HEK293 (cell line): ENCODE measurements around the gene FAM216A.
A peak's percentile ranks its signal among the peaks of the same experiment; 100 is the strongest.

Source experiments
- FEZF1 ChIP-seq: fragments of 450-650 bp; formaldehyde crosslinking; IDR thresholded peaks from 2 replicates; pipeline ENCODE4 v1.5.1; 2016; ENCODE audit warnings: missing biosample characterization, missing genetic modification characterization
- GLI4 ChIP-seq: fragments of 450-650 bp; formaldehyde crosslinking; IDR thresholded peaks from 2 replicates; pipeline ENCODE4 v1.5.1; 2016; ENCODE audit warnings: missing biosample characterization, missing genetic modification characterization
- KLF17 ChIP-seq: fragments of 450-650 bp; formaldehyde crosslinking; IDR thresholded peaks from 2 replicates; pipeline ENCODE4 v1.5.1; 2016; ENCODE audit warnings: missing biosample characterization, missing genetic modification characterization
- KLF7 ChIP-seq: fragments of 450-650 bp; formaldehyde crosslinking; IDR thresholded peaks from 2 replicates; pipeline ENCODE4 v1.5.1; 2016; ENCODE audit warnings: missing biosample characterization, missing genetic modification characterization, borderline replicate concordance
- PATZ1 ChIP-seq: fragments of 450-650 bp; formaldehyde crosslinking; IDR thresholded peaks from 2 replicates; pipeline ENCODE4 v1.5.1; 2016; ENCODE audit warnings: missing biosample characterization, missing genetic modification characterization
- REST ChIP-seq: fragments of 450-650 bp; formaldehyde crosslinking; IDR thresholded peaks from 2 replicates; pipeline ENCODE4 v1.5.1; 2016; ENCODE audit warnings: missing biosample characterization, missing genetic modification characterization
- SP2 ChIP-seq: fragments of 450-650 bp; formaldehyde crosslinking; IDR thresholded peaks from 2 replicates; pipeline ENCODE4 v1.5.1; 2016; ENCODE audit warnings: missing biosample characterization, missing genetic modification characterization
- SP3 ChIP-seq: fragments of 450-650 bp; formaldehyde crosslinking; IDR thresholded peaks from 2 replicates; pipeline ENCODE4 v1.5.1; 2016; ENCODE audit warnings: missing biosample characterization, missing genetic modification characterization
- TRIM28 ChIP-seq: IDR thresholded peaks from 2 replicates; pipeline ENCODE4 v1.6.1; 2011; ENCODE audit warnings: low read length, control low read depth, borderline replicate concordance
- ZBTB44 ChIP-seq: fragments of 450-650 bp; IDR thresholded peaks from 2 replicates; pipeline ENCODE4 v1.5.1; 2018; ENCODE audit warnings: missing biosample characterization, mild to moderate bottlenecking, missing genetic modification characterization
- ZNF211 ChIP-seq: fragments of 450-650 bp; formaldehyde crosslinking; IDR thresholded peaks from 2 replicates; pipeline ENCODE4 v1.5.1; 2016; ENCODE audit warnings: low read depth, missing biosample characterization, missing genetic modification characterization
- ZNF223 ChIP-seq: fragments of 450-650 bp; formaldehyde crosslinking; IDR thresholded peaks from 2 replicates; pipeline ENCODE4 v1.5.1; 2016; ENCODE audit warnings: missing biosample characterization, missing genetic modification characterization
- ZNF239 ChIP-seq: fragments of 450-650 bp; formaldehyde crosslinking; IDR thresholded peaks from 2 replicates; pipeline ENCODE4 v1.5.1; 2016; ENCODE audit warnings: missing biosample characterization, missing genetic modification characterization
- ZNF266 ChIP-seq: fragments of 450-650 bp; formaldehyde crosslinking; IDR thresholded peaks from 2 replicates; pipeline ENCODE4 v1.5.1; 2016; ENCODE audit warnings: missing biosample characterization, missing genetic modification characterization, low read depth
- ZNF302 ChIP-seq: fragments of 450-650 bp; formaldehyde crosslinking; IDR thresholded peaks from 2 replicates; pipeline ENCODE4 v1.5.1; 2016; ENCODE audit warnings: missing biosample characterization, missing genetic modification characterization, low read depth
- ZNF341 ChIP-seq: fragments of 450-650 bp; formaldehyde crosslinking; IDR thresholded peaks from 2 replicates; pipeline ENCODE4; 2016; ENCODE audit warnings: low read depth, missing biosample characterization, missing genetic modification characterization
- ZNF366 ChIP-seq: fragments of 450-650 bp; formaldehyde crosslinking; conservative IDR thresholded peaks from 2 replicates; pipeline ENCODE4 v1.5.1; 2016; ENCODE audit warnings: missing biosample characterization, missing genetic modification characterization
- ZNF404 ChIP-seq: fragments of 450-650 bp; formaldehyde crosslinking; IDR thresholded peaks from 2 replicates; pipeline ENCODE4 v1.5.1; 2017; ENCODE audit warnings: missing biosample characterization, missing genetic modification characterization
- ZNF416 ChIP-seq: fragments of 450-650 bp; formaldehyde crosslinking; IDR thresholded peaks from 2 replicates; pipeline ENCODE4 v1.5.1; 2016; ENCODE audit warnings: missing biosample characterization, missing genetic modification characterization
- ZNF48 ChIP-seq: fragments of 450-650 bp; formaldehyde crosslinking; IDR thresholded peaks from 2 replicates; pipeline ENCODE4 v1.5.1; 2016; ENCODE audit warnings: missing biosample characterization, missing genetic modification characterization
- ZNF529 ChIP-seq: fragments of 450-650 bp; formaldehyde crosslinking; IDR thresholded peaks from 2 replicates; pipeline ENCODE4 v1.5.1; 2017; ENCODE audit warnings: missing genetic modification characterization, missing biosample characterization; ENCODE audit not compliant: insufficient replicate concordance
- ZNF580 ChIP-seq: fragments of 450-650 bp; formaldehyde crosslinking; IDR thresholded peaks from 2 replicates; pipeline ENCODE4 v1.5.1; 2016; ENCODE audit warnings: missing biosample characterization, missing genetic modification characterization
- ZNF624 ChIP-seq: fragments of 450-650 bp; formaldehyde crosslinking; IDR thresholded peaks from 2 replicates; pipeline ENCODE4 v1.5.1; 2017; ENCODE audit warnings: missing biosample characterization, missing genetic modification characterization
- ZNF660 ChIP-seq: fragments of 450-650 bp; IDR thresholded peaks from 2 replicates; pipeline ENCODE4 v1.5.1; 2018; ENCODE audit warnings: missing biosample characterization, mild to moderate bottlenecking, missing genetic modification characterization
- ZNF664 ChIP-seq: fragments of 450-650 bp; formaldehyde crosslinking; IDR thresholded peaks from 2 replicates; pipeline ENCODE4 v1.5.1; 2016; ENCODE audit warnings: missing biosample characterization, missing genetic modification characterization
- ZNF692 ChIP-seq: fragments of 450-650 bp; formaldehyde crosslinking; IDR thresholded peaks from 2 replicates; pipeline ENCODE4 v1.5.1; 2016; ENCODE audit warnings: missing biosample characterization, missing genetic modification characterization
- ZNF76 ChIP-seq: fragments of 450-650 bp; formaldehyde crosslinking; IDR thresholded peaks from 2 replicates; pipeline ENCODE4; 2016; ENCODE audit warnings: low read depth, missing biosample characterization, missing genetic modification characterization, borderline replicate concordance
- ZNF777 ChIP-seq: fragments of 450-650 bp; formaldehyde crosslinking; IDR thresholded peaks from 2 replicates; pipeline ENCODE4 v1.5.1; 2017; ENCODE audit warnings: missing biosample characterization, missing genetic modification characterization, borderline replicate concordance
- ZNF791 ChIP-seq: fragments of 450-650 bp; formaldehyde crosslinking; IDR thresholded peaks from 2 replicates; pipeline ENCODE4 v1.5.1; 2016; ENCODE audit warnings: missing biosample characterization, missing genetic modification characterization

The FAM216A gene

GRCh38 chr12:110468214-110469048 is at the start of gene FAM216A, which contains the start of gene GPN3 (continued):
- TF ChIP-seq SP2 (tag by site-specific recombination), result peak; percentile 96
- peak; percentile 69; the same call in 1 of the 2 replicates for TF ChIP-seq ZNF76 (tag by site-specific recombination)
- 0 out of 2 replicates have a peak, but pooled peaks have one; percentile 16 for TF ChIP-seq ZNF366 (tag by site-specific recombination)
- no peak for TF ChIP-seq ZNF404 (tag by site-specific recombination)
- TF ChIP-seq ZNF302 (tag by site-specific recombination), result no peak
- TF ChIP-seq ZNF266 (tag by site-specific recombination), result no peak
- TF ChIP-seq ZNF223 (tag by site-specific recombination), result no peak
- no peak for TF ChIP-seq ZNF48 (tag by site-specific recombination)
- TF ChIP-seq KLF17 (tag by site-specific recombination), result peak; percentile 74
- TF ChIP-seq GLI4 (tag by site-specific recombination), result no peak
- TF ChIP-seq ZNF529 (tag by site-specific recombination), result no peak
- TF ChIP-seq REST (tag by site-specific recombination), result no peak; the same call in 1 of the 2 replicates
- TF ChIP-seq ZNF791 (tag by site-specific recombination), result no peak
- no peak for TF ChIP-seq ZNF664 (tag by site-specific recombination)
- TF ChIP-seq FEZF1 (tag by site-specific recombination), result no peak
- no peak; the same call in 1 of the 2 replicates for TF ChIP-seq ZNF777 (tag by site-specific recombination)
- peak; percentile 77; the same call in 1 of the 2 replicates for TF ChIP-seq ZNF580 (tag by site-specific recombination)
- TF ChIP-seq ZNF211 (tag by site-specific recombination), result no peak
- no peak for TF ChIP-seq ZNF624 (tag by site-specific recombination)
- no peak for TF ChIP-seq ZNF416 (tag by site-specific recombination)
- TF ChIP-seq ZNF660, result no peak; the same call in 1 of the 2 replicates
- 0 out of 2 replicates have a peak, but pooled peaks have one; percentile 10 for TF ChIP-seq ZBTB44 (tag by site-specific recombination)
- peak; percentile 58 for TF ChIP-seq TRIM28
- no peak; the same call in none of the 2 replicates for TF ChIP-seq PATZ1 (tag by site-specific recombination)
- TF ChIP-seq ZNF341 (tag by site-specific recombination), result peak; percentile 99
- peak; percentile 95 for TF ChIP-seq SP3
- TF ChIP-seq ZNF692 (tag by site-specific recombination), result no peak; the same call in 1 of the 2 replicates
- no peak for TF ChIP-seq ZNF239 (tag by site-specific recombination)
- TF ChIP-seq KLF7 (tag by site-specific recombination), result no peak
- TF ChIP-seq, all 188 proteins: peak for 50
